Activated CD4-positive, alpha-beta T cell treated with anti-CD3 and anti-CD28 coated beads for 36 hours (primary cell): Measurements from ENCODE around the gene MTCH1. TPM values are rescaled to one million over a fixed set of nuclear protein-coding genes. Genes with fewer than 3 reads are reported as not detected.
"Not testable (repeated sequence)": the region's sequence is repeated elsewhere in the genome, so short reads cannot be mapped to it uniquely, and the experiment has no call there.

Experiments used
- ATAC-seq: fragments of 200-7000 bp; cut with Tn5 transposase; one replicate; pipeline ENCODE4 v1.10.0; 2021; ENCODE audit warnings: mild to moderate bottlenecking, moderate library complexity
- CTCF ChIA-PET: fragments of 350-600 bp; sonication (Branson Sonifier 250); formaldehyde crosslinking; loops from one replicate; lab custom pipeline; 2021; ENCODE audit warnings: antibody characterized with exemption; lab: Charles Lee
- POLR2A ChIA-PET: fragments of 350-600 bp; sonication (Branson Sonifier 250); formaldehyde crosslinking; loops from one replicate; lab custom pipeline; 2021; ENCODE audit warnings: antibody characterized with exemption, inconsistent platforms; lab: Charles Lee
- DNase-seq: peaks from one replicate; pipeline ENCODE4 v3.0.0-alpha.2; 2020
- H3K27ac Mint-ChIP-seq: one replicate; pipeline ENCODE4 v1.8.0; 2021; ENCODE audit warnings: mixed read lengths
- H3K27me3 Mint-ChIP-seq: one replicate; pipeline ENCODE4 v1.8.0; 2021; ENCODE audit warnings: mixed read lengths
- H3K36me3 Mint-ChIP-seq: one replicate; pipeline ENCODE4 v1.8.0; 2021; ENCODE audit warnings: low read depth, mixed read lengths
- H3K4me1 Mint-ChIP-seq: one replicate; pipeline ENCODE4 v1.8.0; 2021; ENCODE audit warnings: mixed read lengths
- H3K4me3 Mint-ChIP-seq: one replicate; pipeline ENCODE4 v1.8.0; 2021; ENCODE audit warnings: mild to moderate bottlenecking, moderate library complexity, mixed read lengths
- H3K9me3 Mint-ChIP-seq: one replicate; pipeline ENCODE4 v1.8.0; 2021; ENCODE audit warnings: low read depth, mixed read lengths
- intact Hi-C, 2 experiments: fragments of 100-400 bp; cut with DNase I in 1 of 2; cut with micrococcal nuclease in 1 of 2; formaldehyde crosslinking; loops; one replicate each; pipeline versions ENCODE4 v1.14.2 to v1.15.1; 2022 to 2024; cut with DNase I, micrococcal nuclease
- total RNA-seq, 2 experiments: library from RNA; stranded (reverse); gene quantifications; one replicate each; pipeline ENCODE4 v1.2.3, GENCODE V29; 2021

Gene MTCH1
- total RNA-seq, 2 experiments from 2014 or later: 72.9 to 92.9 TPM

DNA sequence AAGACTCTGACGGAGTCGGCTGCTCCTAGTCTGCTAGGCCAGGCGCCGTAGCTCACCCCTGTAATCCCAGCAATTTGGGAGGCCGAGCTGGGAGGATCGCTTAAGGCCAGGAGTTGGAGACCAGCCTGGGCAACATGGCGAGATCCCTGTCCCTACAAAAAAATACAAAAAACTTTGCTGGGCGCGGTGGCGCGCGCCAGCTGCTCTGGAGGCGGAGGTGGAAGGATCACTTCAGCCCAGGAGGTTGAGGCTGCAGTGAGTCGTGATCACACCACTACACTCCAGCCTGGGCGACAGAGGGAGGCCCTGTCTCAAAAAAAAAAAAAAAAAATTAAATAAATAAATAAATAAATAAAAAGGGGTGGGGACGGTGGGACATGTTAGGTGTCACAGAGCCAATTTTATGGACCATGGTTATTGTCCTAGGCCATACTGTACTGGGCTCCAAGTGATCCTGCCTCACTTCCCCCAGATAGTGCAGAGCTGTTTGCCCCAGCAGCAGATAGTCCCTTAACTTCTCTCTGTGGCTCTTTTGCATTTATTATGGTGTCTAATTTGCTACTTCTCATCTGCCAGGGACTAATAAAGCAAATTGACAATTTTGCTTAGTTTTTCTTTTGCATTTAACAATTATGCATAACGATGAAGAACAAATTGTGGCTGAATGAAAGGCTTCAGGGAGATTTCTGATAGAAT is 26.3 kb downstream of the MTCH1 start:
- H3K4me3 Mint-ChIP-seq: no peak overlapping the region
- ATAC-seq: no peak
- no peaks in the 10 kb centered on the region for H3K36me3 Mint-ChIP-seq
- intact Hi-C loops: loop anchor here in 1 of 2 experiments (5.0 kb wide), 1 partner anchor 72 kb away; the partner anchor contains the start of gene C6orf89
- ChIA-PET POLR2A (no interaction called here), CTCF (interaction anchor here (1.1 kb wide), 1 partner anchor 191 kb away, joined by 3 read pairs; no protein-coding TSS in a partner anchor)
- no peak for DNase-seq
- no peak overlapping the region for H3K27ac Mint-ChIP-seq
- H3K27me3 Mint-ChIP-seq: no peaks in the 10 kb centered on the region
- H3K4me1 Mint-ChIP-seq: peaks cover 61% of the 10 kb centered on the region
- H3K9me3 Mint-ChIP-seq: no peaks in the 10 kb centered on the region

- DNase-seq (no peak), ATAC-seq (no peak)
- intact Hi-C loops: no loop called here
- POLR2A ChIA-PET: no interaction called here
- H3K27me3 Mint-ChIP-seq: no peaks in the 10 kb centered on the region
- CTCF ChIA-PET: interaction anchor here (1.1 kb wide), 1 partner anchor 190 kb away, joined by 3 read pairs; no protein-coding TSS in a partner anchor
- H3K9me3 Mint-ChIP-seq: no peaks in the 10 kb centered on the region
- no peak overlapping the region for H3K4me3 Mint-ChIP-seq
- no peaks in the 10 kb centered on the region for H3K36me3 Mint-ChIP-seq
- peaks cover 62% of the 10 kb centered on the region for H3K4me1 Mint-ChIP-seq
- no peak overlapping the region for H3K27ac Mint-ChIP-seq
Observed at GRCh38 chr6:36958775-36959554, 27.0 kb downstream of the MTCH1 start.

GRCh38 chr6:36957773-36958271 is 28.2 kb downstream of the MTCH1 start:
- POLR2A ChIA-PET: no interaction called here
- Mint-ChIP-seq H3K9me3 (no peaks in the 10 kb centered on the region), H3K4me1 (peaks cover 59% of the 10 kb centered on the region), H3K27ac (no peak overlapping the region), H3K4me3 (no peak overlapping the region), H3K36me3 (no peaks in the 10 kb centered on the region), H3K27me3 (no peaks in the 10 kb centered on the region)
- DNase-seq (no peak), ATAC-seq (no peak)
- CTCF ChIA-PET: interaction anchor here (1.8 kb wide), 1 partner anchor 72 kb away, joined by 5 read pairs; the partner anchor contains the start of gene C6orf89
- intact Hi-C loops: no loop called here

DNA sequence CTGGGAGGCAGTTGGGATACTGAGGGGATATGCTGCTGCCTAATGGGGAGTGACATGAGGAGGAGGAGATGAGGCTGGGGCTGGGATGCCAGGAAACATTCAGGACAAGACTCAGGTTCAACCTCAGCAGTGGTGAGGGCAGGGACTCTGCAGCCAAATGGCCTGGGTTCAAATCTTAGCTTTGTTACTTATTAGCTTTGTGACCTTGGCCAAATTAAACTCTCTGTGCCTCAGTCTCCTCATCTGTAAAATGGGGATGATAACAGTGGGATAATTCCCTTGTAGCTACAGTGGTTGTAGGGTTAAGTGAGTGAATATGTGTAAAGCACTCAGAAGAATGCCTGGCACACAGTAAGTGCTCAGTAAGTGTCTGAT is 29.6 kb downstream of the MTCH1 start:
- Mint-ChIP-seq H3K27ac (no peak overlapping the region), H3K27me3 (no peaks in the 10 kb centered on the region), H3K36me3 (no peaks in the 10 kb centered on the region), H3K9me3 (no peaks in the 10 kb centered on the region), H3K4me1 (peaks cover 51% of the 10 kb centered on the region), H3K4me3 (no peak overlapping the region)
- intact Hi-C loops: no loop called here
- ChIA-PET POLR2A (interaction anchor here (2.0 kb wide), 1 partner anchor 29 kb away, joined by 6 read pairs; the partner anchor contains the start of gene MTCH1), CTCF (interaction anchor here (1.1 to 2.6 kb wide), 7 partner anchors 10 to 174 kb away, joined by 3 to 12 read pairs (median 5); partner anchors contain the start of gene C6orf89)
- ATAC-seq (no peak), DNase-seq (no peak)

GRCh38 chr6:36955671-36956445 is 30.1 kb downstream of the MTCH1 start:
- CTCF ChIA-PET: interaction anchor here (0.7 to 2.6 kb wide), 13 partner anchors 10 to 197 kb away, joined by 3 to 12 read pairs (median 3); partner anchors contain the start of gene C6orf89
- H3K36me3 Mint-ChIP-seq: no peaks in the 10 kb centered on the region
- DNase-seq: peak; percentile 24
- no peaks in the 10 kb centered on the region for H3K9me3 Mint-ChIP-seq
- intact Hi-C loops: no loop called here
- peak overlapping the region; percentile 51 for H3K4me3 Mint-ChIP-seq
- POLR2A ChIA-PET: interaction anchor here (2.0 kb wide), 1 partner anchor 30 kb away, joined by 6 read pairs; the partner anchor contains the start of gene MTCH1
- ATAC-seq: peak; percentile 43
- H3K27ac Mint-ChIP-seq: peak overlapping the region; percentile 66
- no peaks in the 10 kb centered on the region for H3K27me3 Mint-ChIP-seq
- H3K4me1 Mint-ChIP-seq: peaks cover 45% of the 10 kb centered on the region

DNA sequence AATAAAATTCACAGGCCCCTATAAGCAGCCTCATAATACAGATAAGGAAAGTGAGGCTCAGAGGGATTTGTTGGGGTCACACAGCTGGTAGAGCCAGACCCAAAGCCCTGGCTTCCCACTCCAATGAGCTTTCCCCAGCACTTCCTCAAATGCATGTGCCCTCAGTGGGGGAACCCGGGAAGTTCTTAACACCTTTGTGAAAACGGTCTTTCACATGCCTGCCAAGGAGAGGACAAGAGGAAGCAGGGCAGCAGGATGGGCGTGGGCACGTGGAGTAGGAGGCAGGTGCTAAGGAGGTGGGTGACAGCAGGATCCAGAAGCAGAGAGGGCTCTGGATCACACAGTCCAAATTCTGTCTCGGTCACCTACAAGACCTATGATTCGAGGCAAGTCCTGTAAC is 30.9 kb downstream of the MTCH1 start:
- no peaks in the 10 kb centered on the region for H3K27me3 Mint-ChIP-seq
- no peaks in the 10 kb centered on the region for H3K9me3 Mint-ChIP-seq
- ChIA-PET CTCF (interaction anchor here (0.7 to 2.6 kb wide), 11 partner anchors 9 to 288 kb away, joined by 3 to 12 read pairs (median 3); no protein-coding TSS in a partner anchor), POLR2A (interaction anchor here (2.0 kb wide), 1 partner anchor 31 kb away, joined by 6 read pairs; the partner anchor contains the start of gene MTCH1)
- H3K4me3 Mint-ChIP-seq: peak overlapping the region; percentile 51
- peak overlapping the region; percentile 66 for H3K27ac Mint-ChIP-seq
- no peaks in the 10 kb centered on the region for H3K36me3 Mint-ChIP-seq
- intact Hi-C loops: no loop called here
- ATAC-seq (no peak), DNase-seq (no peak)
- peaks cover 41% of the 10 kb centered on the region for H3K4me1 Mint-ChIP-seq

DNA sequence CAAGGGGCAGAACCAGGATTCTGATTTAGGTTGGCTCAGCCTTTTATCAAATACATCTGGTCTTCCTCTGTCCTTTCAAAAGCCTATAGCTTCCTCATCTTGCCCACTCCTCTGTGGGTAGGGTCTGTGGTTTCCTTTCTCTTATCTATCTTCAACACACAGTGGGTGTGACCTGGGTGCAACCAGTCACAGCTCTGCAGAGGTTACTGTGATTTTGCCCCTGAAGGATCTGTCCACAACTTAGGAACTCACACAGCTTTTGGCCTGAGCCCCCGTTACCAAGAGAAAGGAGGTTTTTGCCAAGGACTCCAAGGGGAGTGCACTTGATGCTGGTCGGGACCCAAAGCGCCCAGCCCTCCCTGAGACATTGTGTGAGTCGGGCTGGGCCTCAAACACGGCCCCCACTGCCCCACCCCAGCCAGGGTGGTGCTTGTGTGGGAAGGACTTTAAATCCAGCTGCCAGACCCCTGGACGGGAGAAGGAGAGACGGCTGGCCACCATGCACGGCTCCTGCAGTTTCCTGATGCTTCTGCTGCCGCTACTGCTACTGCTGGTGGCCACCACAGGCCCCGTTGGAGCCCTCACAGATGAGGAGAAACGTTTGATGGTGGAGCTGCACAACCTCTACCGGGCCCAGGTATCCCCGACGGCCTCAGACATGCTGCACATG is 31.6 kb downstream of the MTCH1 start, which contains the start of gene PI16:
TSS of gene PI16 (plus strand) at position 477 of the 670 bp plus-strand sequence. CDS start at position 500, 23 bp downstream.
- ATAC-seq (peak; percentile 21), DNase-seq (no peak)
- H3K27ac Mint-ChIP-seq: peak within 1 kb of the TSS; percentile 74
- intact Hi-C loops: loop anchor here in 1 of 2 experiments (1.0 kb wide), 1 partner anchor 42 kb away; no protein-coding TSS in a partner anchor
- H3K27me3 Mint-ChIP-seq: no peaks in the 10 kb centered on the region
- ChIA-PET CTCF (interaction anchor here (0.5 to 2.6 kb wide), 8 partner anchors 8 to 288 kb away, joined by 3 to 12 read pairs (median 3); no protein-coding TSS in a partner anchor), POLR2A (no interaction called here)
- H3K9me3 Mint-ChIP-seq: no peaks in the 10 kb centered on the region
- no peaks in the 10 kb centered on the region for H3K36me3 Mint-ChIP-seq
- peaks cover 45% of the 10 kb centered on the region for H3K4me1 Mint-ChIP-seq
- peak within 1 kb of the TSS; percentile 51 for H3K4me3 Mint-ChIP-seq

- intact Hi-C loops: loop anchor here in 1 of 2 experiments (1.0 kb wide), 1 partner anchor 42 kb away; no protein-coding TSS in a partner anchor
- CTCF ChIA-PET: interaction anchor here (0.6 to 1.1 kb wide), 2 partner anchors 64 to 1419 kb away, joined by 3 to 4 read pairs; no protein-coding TSS in a partner anchor
- H3K4me3 Mint-ChIP-seq: no peak overlapping the region
Observed at GRCh38 chr6:36953931-36954261, 32.1 kb downstream of the MTCH1 start.

DNA sequence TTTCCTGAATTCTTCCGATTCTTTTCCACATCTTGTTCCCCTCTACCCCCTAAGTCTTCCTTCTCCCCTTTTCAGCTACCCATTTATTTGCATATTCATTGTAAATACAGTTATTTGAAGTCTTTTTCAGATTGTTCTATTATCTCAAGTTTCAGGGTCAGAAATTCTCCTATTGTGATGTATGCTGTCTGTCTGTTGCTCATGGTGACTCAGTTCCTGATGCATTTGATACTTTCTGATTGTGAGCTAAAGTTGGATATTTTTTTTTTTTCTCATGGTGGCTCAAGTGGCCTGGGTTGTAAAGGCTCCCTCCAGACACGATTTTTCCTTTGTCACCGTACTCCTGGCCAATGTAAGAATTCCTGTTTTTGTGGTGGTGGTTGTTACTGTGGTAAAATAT is 36.4 kb downstream of the MTCH1 start:
- Mint-ChIP-seq H3K27me3 (no peaks in the 10 kb centered on the region), H3K36me3 (no peaks in the 10 kb centered on the region), H3K4me1 (peaks cover 48% of the 10 kb centered on the region), H3K9me3 (no peaks in the 10 kb centered on the region), H3K27ac (no peak overlapping the region), H3K4me3 (no peak overlapping the region)
- ATAC-seq (peak; percentile 43), DNase-seq (no peak)
- intact Hi-C loops: no loop called here
- POLR2A ChIA-PET: interaction anchor here (0.7 kb wide), 1 partner anchor 189 kb away, joined by 4 read pairs; no protein-coding TSS in a partner anchor
- CTCF ChIA-PET: interaction anchor here (0.6 kb wide), 1 partner anchor 36 kb away, joined by 4 read pairs; no protein-coding TSS in a partner anchor

More at GRCh38 chr6:36953931-36954261, 32.1 kb downstream of the MTCH1 start:
- Mint-ChIP-seq H3K4me1 (peaks cover 50% of the 10 kb centered on the region), H3K36me3 (no peaks in the 10 kb centered on the region), H3K9me3 (no peaks in the 10 kb centered on the region), H3K27me3 (no peaks in the 10 kb centered on the region), H3K27ac (no peak overlapping the region)
- ATAC-seq (no peak), DNase-seq (no peak)
- POLR2A ChIA-PET: no interaction called here

- ATAC-seq, DNase-seq, H3K4me3 Mint-ChIP-seq, H3K9me3 Mint-ChIP-seq, H3K36me3 Mint-ChIP-seq, POLR2A ChIA-PET, H3K27ac Mint-ChIP-seq, H3K27me3 Mint-ChIP-seq, intact Hi-C loops: not testable (repeated sequence)
- CTCF ChIA-PET: interaction anchor here (0.6 kb wide), 1 partner anchor 35 kb away, joined by 4 read pairs; no protein-coding TSS in a partner anchor
- H3K4me1 Mint-ChIP-seq: peaks cover 44% of the 10 kb centered on the region
Observed at GRCh38 chr6:36949076-36949475, 36.9 kb downstream of the MTCH1 start.
